Adrenal gland (tissue), 5 donors: Measurements from ENCODE around the gene MEIOSIN.

ENCODE experiments used
- CTCF ChIP-seq, 6 experiments: fragments of 450-650 bp in 4 of 6; fragments of 200-600 bp in 2 of 6; sonication (generic) in 1 of 6; IDR thresholded peaks; 1 replicate in 5 of 6; 2 replicates in 1 of 6; pipeline versions ENCODE4 v1.5.1 to v1.8.0; 2016 to 2021; ENCODE audit warnings: antibody characterized with exemption in 6 of 6, mild to moderate bottlenecking in 2 of 6, moderate library complexity in 1 of 6
- POLR2A ChIP-seq, 2 donors: fragments of 450-650 bp; IDR thresholded peaks; one replicate each; pipeline ENCODE4 v1.6.1; 2017; ENCODE audit warnings: antibody characterized with exemption in 2 of 2, mild to moderate bottlenecking in 2 of 2, moderate library complexity in 1 of 2
- donor health status: DM: no; HTN: no; CAD: no.

GRCh38 chr19:45793876-45794275 is 60.6 kb downstream of the MEIOSIN start:
- TF ChIP-seq POLR2A (IDR thresholded peaks at IDR 0.05) = no peak
- TF ChIP-seq CTCF (IDR thresholded peaks at IDR 0.05) = no peak
